Forelimb muscle (tissue), 1 donor: ENCODE data around the gene ANKS6. TPM values are rescaled to one million over a fixed set of nuclear protein-coding genes. Genes with fewer than 3 reads are reported as not detected.
"Not testable (repeated sequence)": the region's sequence is repeated elsewhere in the genome, so short reads cannot be mapped to it uniquely, and the experiment has no call there.

Experiments used
- DNase-seq: peaks from one replicate; pipeline ENCODE4 v3.0.0-alpha.2; 2013; ENCODE audit warnings: low read depth
- polyA plus RNA-seq: library from polyadenylated mRNA; unstranded; fragments of 120-200 nt; gene quantifications from one replicate; pipeline ENCODE4 v1.2.1, GENCODE V29; 2013; ENCODE audit not compliant: insufficient read length

The ANKS6 gene
- polyA plus RNA-seq, 1 donor, result 13.1 TPM

GRCh38 chr9:98702835-98703380 is 93.4 kb downstream of the ANKS6 start:
- no peak for DNase-seq

GRCh38 chr9:98702340-98702739 is 94.0 kb downstream of the ANKS6 start:
- DNase-seq, result no peak

GRCh38 chr9:98701576-98701975 is 94.8 kb downstream of the ANKS6 start:
- no peak for DNase-seq

GRCh38 chr9:98700801-98701200 is 95.6 kb downstream of the ANKS6 start:
- no peak for DNase-seq

GRCh38 chr9:98698856-98699255 is 97.5 kb downstream of the ANKS6 start:
- DNase-seq, result no peak

- no peak for DNase-seq
Measured at GRCh38 chr9:98694943-98695342, 101.4 kb downstream of the ANKS6 start.

- no peak for DNase-seq
Measured at GRCh38 chr9:98692392-98692791, 104.0 kb downstream of the ANKS6 start.

GRCh38 chr9:98691890-98692289 is 104.5 kb downstream of the ANKS6 start:
- no peak for DNase-seq

GRCh38 chr9:98690686-98691085 is 105.7 kb downstream of the ANKS6 start:
- no peak for DNase-seq

GRCh38 chr9:98688710-98689495 is 107.5 kb downstream of the ANKS6 start:
- DNase-seq, result no peak

- no peak for DNase-seq
Measured at GRCh38 chr9:98687911-98688310, 108.4 kb downstream of the ANKS6 start.

- no peak for DNase-seq
Measured at GRCh38 chr9:98686961-98687855, 109.1 kb downstream of the ANKS6 start.

- DNase-seq, result not testable (repeated sequence)
Measured at GRCh38 chr9:98684816-98685215, 111.5 kb downstream of the ANKS6 start.

Other genes with a start within 250 kb of the ANKS6 start
- gene GABBR2, start 87.6 kb downstream of the ANKS6 start, polyA plus RNA-seq, result 0.82 TPM
- gene GALNT12, start 11.1 kb upstream of the ANKS6 start, polyA plus RNA-seq, result 2.0 TPM
- 172 TPM for gene COL15A1, start 147.4 kb upstream of the ANKS6 start, polyA plus RNA-seq